Neural progenitor cell (in vitro differentiated cells): Measurements from ENCODE around the gene KCNK17. TPM values are rescaled to one million over a fixed set of nuclear protein-coding genes. Genes with fewer than 3 reads are reported as not detected.
A peak's percentile ranks its signal among the peaks of the same experiment; 100 is the strongest.

Source experiments
- DNase-seq: peaks from one replicate; pipeline ENCODE4 v3.0.0-alpha.2; 2016; ENCODE audit warnings: low spot score
- H2AFZ ChIP-seq: fragments of 200-600 bp; sonication (generic); replicated peaks from 2 replicates; pipeline ENCODE4 v1.6.1; 2016; ENCODE audit warnings: antibody characterized with exemption
- H3F3A ChIP-seq: fragments of 200-600 bp; sonication (generic); 2 replicates; pipeline ENCODE4 v1.6.1; 2016; ENCODE audit warnings: antibody characterized with exemption, low read depth
- H3K27ac ChIP-seq: fragments of 200-600 bp; sonication (generic); 2 replicates; pipeline ENCODE4 v1.5.1; 2016; ENCODE audit warnings: mild to moderate bottlenecking
- H3K27me3 ChIP-seq: fragments of 200-600 bp; sonication (generic); 2 replicates; pipeline ENCODE4 v1.6.1; 2016; ENCODE audit warnings: mild to moderate bottlenecking, moderate library complexity
- H3K36me3 ChIP-seq: fragments of 200-600 bp; sonication (generic); 2 replicates; pipeline ENCODE4 v1.5.1; 2016
- H3K4me1 ChIP-seq: fragments of 200-600 bp; sonication (generic); 2 replicates; pipeline ENCODE4 v1.6.1; 2016; ENCODE audit warnings: mixed run types
- H3K4me2 ChIP-seq: fragments of 200-600 bp; sonication (generic); 2 replicates; pipeline ENCODE4 v1.6.1; 2016
- H3K4me3 ChIP-seq: fragments of 200-600 bp; sonication (generic); 2 replicates; pipeline ENCODE4 v1.5.1; 2016
- H3K79me2 ChIP-seq: fragments of 200-600 bp; sonication (generic); 2 replicates; pipeline ENCODE4 v1.6.1; 2016; ENCODE audit warnings: low read depth
- H3K9ac ChIP-seq: fragments of 200-600 bp; sonication (generic); 2 replicates; pipeline ENCODE4 v1.6.1; 2016
- H3K9me3 ChIP-seq: fragments of 200-600 bp; sonication (generic); 2 replicates; pipeline ENCODE4 v1.5.1; 2016; ENCODE audit warnings: low read depth
- H4K20me1 ChIP-seq: fragments of 200-600 bp; sonication (generic); 2 replicates; pipeline ENCODE4 v1.6.1; 2016; ENCODE audit warnings: low read depth
- H3K27ac Mint-ChIP-seq: 3 replicates; pipeline ENCODE4 v1.8.0; 2021; ENCODE audit warnings: mixed read lengths
- H3K27me3 Mint-ChIP-seq: 2 replicates; pipeline ENCODE4 v1.8.0; 2022; ENCODE audit warnings: low read depth, mild to moderate bottlenecking, inconsistent platforms, moderate library complexity, mixed read lengths; ENCODE audit not compliant: insufficient read depth
- H3K36me3 Mint-ChIP-seq: 3 replicates; pipeline ENCODE4 v1.8.0; 2021; ENCODE audit warnings: mixed read lengths
- H3K4me1 Mint-ChIP-seq: 3 replicates; pipeline ENCODE4 v1.8.0; 2021; ENCODE audit warnings: mixed read lengths
- H3K4me3 Mint-ChIP-seq: 3 replicates; pipeline ENCODE4 v1.8.0; 2021; ENCODE audit warnings: mild to moderate bottlenecking, moderate library complexity, mixed read lengths
- H3K9me3 Mint-ChIP-seq: 3 replicates; pipeline ENCODE4 v1.8.0; 2020; ENCODE audit warnings: mixed read lengths
- CTCF ChIP-seq: fragments of 200-600 bp; sonication (generic); IDR thresholded peaks from 2 replicates; pipeline ENCODE4 v1.5.1; 2017; ENCODE audit warnings: antibody characterized with exemption, mild to moderate bottlenecking
- EZH2 ChIP-seq: fragments of 200-600 bp; sonication (generic); IDR thresholded peaks from 2 replicates; pipeline ENCODE4 v1.6.1; 2017; ENCODE audit warnings: antibody characterized with exemption, mild to moderate bottlenecking, moderate library complexity
- EZH2phosphoT487 ChIP-seq: fragments of 200-600 bp; sonication (generic); IDR thresholded peaks from 2 replicates; pipeline ENCODE4 v1.6.1; 2017; ENCODE audit warnings: antibody characterized with exemption
- total RNA-seq: library from RNA; depleted of rRNA; stranded (reverse); fragments of >200 nt; gene quantifications from 2 replicates; pipeline ENCODE4 v1.2.3, GENCODE V29; 2015; ENCODE audit warnings: low replicate concordance

The KCNK17 gene
- total RNA-seq, 1 donor from 2014 or later, result not detected

GRCh38 chr6:39330476-39330875 is 16.3 kb upstream of the KCNK17 start:
- Histone ChIP-seq H3K79me2 (no peaks in the 10 kb centered on the region), H3K27me3 (no peaks in the 10 kb centered on the region), H3K4me3 (no peak overlapping the region), H3K4me2 (no peak overlapping the region), H3K4me1 (no peaks in the 10 kb centered on the region), H3K27ac (no peak overlapping the region), H3K9ac (no peak overlapping the region), H3K36me3 (no peaks in the 10 kb centered on the region), H4K20me1 (no peaks in the 10 kb centered on the region), H3K9me3 (no peaks in the 10 kb centered on the region), H3F3A (no peaks in the 10 kb centered on the region), H2AFZ (no peak overlapping the region)
- TF ChIP-seq CTCF, result no peak
- TF ChIP-seq EZH2, result no peak
- no peak for TF ChIP-seq EZH2phosphoT487
- no peak for DNase-seq
- H3K4me3 Mint-ChIP-seq, result peak overlapping the region; percentile 67
- no peaks in the 10 kb centered on the region for H3K4me1 Mint-ChIP-seq
- no peaks in the 10 kb centered on the region for H3K36me3 Mint-ChIP-seq
- peaks cover 4% of the 10 kb centered on the region for H3K27me3 Mint-ChIP-seq
- no peaks in the 10 kb centered on the region for H3K9me3 Mint-ChIP-seq
- H3K27ac Mint-ChIP-seq, result no peak overlapping the region

GRCh38 chr6:39330057-39330456 is 15.8 kb upstream of the KCNK17 start:
- H3K36me3 ChIP-seq, result no peaks in the 10 kb centered on the region
- H3K27ac ChIP-seq, result no peak overlapping the region
- no peak overlapping the region for H3K9ac ChIP-seq
- no peaks in the 10 kb centered on the region for H3K36me3 Mint-ChIP-seq
- H3K27me3 ChIP-seq, result no peaks in the 10 kb centered on the region
- H3K27me3 Mint-ChIP-seq, result peaks cover 4% of the 10 kb centered on the region
- H3K27ac Mint-ChIP-seq, result no peak overlapping the region
- TF ChIP-seq EZH2 (no peak), CTCF (no peak), EZH2phosphoT487 (no peak)
- H3K4me1 Mint-ChIP-seq, result no peaks in the 10 kb centered on the region
- DNase-seq, result no peak
- no peaks in the 10 kb centered on the region for H4K20me1 ChIP-seq
- H3K79me2 ChIP-seq, result no peaks in the 10 kb centered on the region
- H3F3A ChIP-seq, result no peaks in the 10 kb centered on the region
- H3K4me1 ChIP-seq, result no peaks in the 10 kb centered on the region
- H3K4me3 ChIP-seq, result no peak overlapping the region
- no peak overlapping the region for H3K4me2 ChIP-seq
- H2AFZ ChIP-seq, result no peak overlapping the region
- no peak overlapping the region for H3K4me3 Mint-ChIP-seq
- no peaks in the 10 kb centered on the region for H3K9me3 Mint-ChIP-seq
- H3K9me3 ChIP-seq, result no peaks in the 10 kb centered on the region

- Mint-ChIP-seq H3K4me3 (no peak overlapping the region), H3K27me3 (peaks cover 4% of the 10 kb centered on the region), H3K27ac (no peak overlapping the region)
Measured at GRCh38 chr6:39328066-39328465, 13.8 kb upstream of the KCNK17 start.

More at GRCh38 chr6:39328066-39328465, 13.8 kb upstream of the KCNK17 start:
- H3K36me3 Mint-ChIP-seq, result no peaks in the 10 kb centered on the region
- no peak overlapping the region for H3K4me3 ChIP-seq
- H3K79me2 ChIP-seq, result no peaks in the 10 kb centered on the region
- no peak overlapping the region for H3K27ac ChIP-seq
- no peaks in the 10 kb centered on the region for H3K27me3 ChIP-seq
- TF ChIP-seq CTCF (no peak), EZH2 (no peak), EZH2phosphoT487 (no peak)
- H4K20me1 ChIP-seq, result no peaks in the 10 kb centered on the region
- H3K4me1 ChIP-seq, result no peaks in the 10 kb centered on the region
- no peaks in the 10 kb centered on the region for H3K9me3 Mint-ChIP-seq
- H3K4me1 Mint-ChIP-seq, result no peaks in the 10 kb centered on the region
- DNase-seq, result no peak
- no peak overlapping the region for H2AFZ ChIP-seq
- H3F3A ChIP-seq, result no peaks in the 10 kb centered on the region
- no peak overlapping the region for H3K4me2 ChIP-seq
- no peak overlapping the region for H3K9ac ChIP-seq
- H3K36me3 ChIP-seq, result no peaks in the 10 kb centered on the region
- no peaks in the 10 kb centered on the region for H3K9me3 ChIP-seq
